K562 (cell line): Measurements from ENCODE around the gene MED15. TPM values are rescaled to one million over a fixed set of nuclear protein-coding genes. Genes with fewer than 3 reads are reported as not detected.

Experiments used
- ATAC-seq: fragments of 200-7000 bp; cut with Tn5 transposase; 3 replicates; pipeline ENCODE4 v1.9.1; 2020; ENCODE audit warnings: moderate library complexity
- BruUV-seq: library from RNA; stranded (reverse); fragments of 400-500 nt; replicated peaks from 2 replicates; lab custom pipeline; 2021; lab: Mats Ljungman, UMichigan
- CTCF ChIA-PET: fragments of 300-600 bp; formaldehyde crosslinking; extraction: SDS; loops from one replicate; lab custom pipeline; 2021; ENCODE audit warnings: low intra/inter-chr PET ratio; lab: Yijun Ruan, JAX
- POLR2A ChIA-PET: fragments of 300-600, 350-650 bp; sonication (Branson Sonifier 250); formaldehyde crosslinking; extraction: SDS; loops from one replicate; lab custom pipeline; 2021; ENCODE audit warnings: antibody characterized with exemption, inconsistent platforms; lab: Yijun Ruan, JAX
- DNase-seq, 4 experiments: peaks; one replicate each; pipeline versions ENCODE4 v3.0.0 to v3.0.0-alpha.2; 2011 to 2018; ENCODE audit warnings: low spot score in 3 of 4, mixed read lengths in 3 of 4; ENCODE audit errors: extremely low read depth in 1 of 4
- FAIRE-seq: peaks from 2 replicates; lab custom pipeline; 2011; peaks lifted over from hg19 to GRCh38; lab: Jason Lieb, UNC
- H2AFZ ChIP-seq: 2 replicates; pipeline ENCODE4 v1.6.0; 2011; ENCODE audit warnings: low read depth, low read length, control low read depth, inconsistent platforms
- H3K27ac ChIP-seq: fragments of 200-600 bp; 3 replicates; pipeline ENCODE4 v1.8.0; 2011; ENCODE audit warnings: low read depth, mild to moderate bottlenecking, control low read depth, inconsistent platforms, low read length, moderate library complexity, mixed read lengths; ENCODE audit errors: extremely low read depth
- H3K27me3 ChIP-seq, 2 experiments: fragments of 300-600 bp in 1 of 2; 2 replicates in 1 of 2; 3 replicates in 1 of 2; pipeline versions ENCODE4 v1.6.0 to v1.8.0; 2011; ENCODE audit warnings: inconsistent platforms in 2 of 2, low read length in 2 of 2, mild to moderate bottlenecking in 1 of 2, mixed read lengths in 1 of 2, moderate library complexity in 1 of 2; ENCODE audit not compliant: control insufficient read depth in 2 of 2, insufficient read depth in 2 of 2
- H3K36me3 ChIP-seq: fragments of 300-600 bp; 3 replicates; pipeline ENCODE4 v1.8.0; 2011; ENCODE audit warnings: mild to moderate bottlenecking, low read length, inconsistent platforms; ENCODE audit not compliant: control insufficient read depth, insufficient read depth
- H3K4me1 ChIP-seq, 2 experiments: fragments of 200-600 bp in 1 of 2; replicated peaks in 1 of 2; 2 replicates in 1 of 2; 3 replicates in 1 of 2; pipeline versions ENCODE4 v1.5.1 to v1.8.0; 2011; ENCODE audit warnings: inconsistent platforms in 2 of 2, low read length in 2 of 2, mild to moderate bottlenecking in 1 of 2, mixed read lengths in 1 of 2, moderate library complexity in 1 of 2; ENCODE audit not compliant: control insufficient read depth in 2 of 2, insufficient read depth in 2 of 2
- H3K4me2 ChIP-seq: 2 replicates; pipeline ENCODE4 v1.6.1; 2011; ENCODE audit warnings: low read length, control low read depth, inconsistent platforms, mixed read lengths; ENCODE audit not compliant: insufficient read depth
- H3K4me3 ChIP-seq: fragments of 200-600 bp; sonication (generic), shearing (Covaris generic); 2 replicates; pipeline ENCODE4 v1.5.1; 2016; ENCODE audit warnings: control low read depth, inconsistent platforms
- H3K79me2 ChIP-seq: fragments of 200-600 bp; 3 replicates; pipeline ENCODE4 v1.8.0; 2011; ENCODE audit warnings: low read length, inconsistent platforms; ENCODE audit not compliant: control insufficient read depth, insufficient read depth
- H3K9ac ChIP-seq, 2 experiments: 2 replicates each; pipeline versions ENCODE4 v1.6.0 to v1.6.1; 2011; ENCODE audit warnings: low read depth in 2 of 2, low read length in 2 of 2, control low read depth in 1 of 2, inconsistent platforms in 1 of 2, mild to moderate bottlenecking in 1 of 2, mixed read lengths in 1 of 2; ENCODE audit not compliant: insufficient read depth in 1 of 2
- H3K9me1 ChIP-seq: one replicate; pipeline ENCODE4 v1.6.0; 2011; ENCODE audit warnings: inconsistent platforms, mild to moderate bottlenecking, low read length, moderate library complexity; ENCODE audit not compliant: control insufficient read depth, insufficient read depth
- H3K9me3 ChIP-seq: replicated peaks from 2 replicates; pipeline ENCODE4 v1.5.1; 2011; ENCODE audit warnings: low read depth, low read length, inconsistent platforms; ENCODE audit not compliant: control insufficient read depth, insufficient read depth
- H4K20me1 ChIP-seq: replicated peaks from 2 replicates; pipeline ENCODE4 v1.6.1; 2011; ENCODE audit warnings: low read length, inconsistent platforms, mixed read lengths; ENCODE audit not compliant: control insufficient read depth, insufficient read depth
- CBX2 ChIP-seq: fragments of 200-600 bp; sonication (generic); IDR thresholded peaks from one replicate; pipeline ENCODE4 v1.6.1; 2012; ENCODE audit warnings: mild to moderate bottlenecking, low read length, inconsistent platforms; ENCODE audit not compliant: insufficient read depth, poor library complexity, severe bottlenecking
- ELF4 ChIP-seq: fragments of 450-650 bp; formaldehyde crosslinking; IDR thresholded peaks from 2 replicates; pipeline ENCODE4 v1.4.0; 2022; ENCODE audit warnings: missing genetic modification characterization
- SMARCA5 ChIP-seq: fragments of 450-650 bp; IDR thresholded peaks from 2 replicates; pipeline ENCODE4 v1.6.1; 2016
- ZBTB7A ChIP-seq: IDR thresholded peaks from 2 replicates; pipeline ENCODE4 v1.6.1; 2011; ENCODE audit warnings: low read depth, mild to moderate bottlenecking, low read length, moderate library complexity, borderline replicate concordance; ENCODE audit not compliant: control insufficient read depth
- ZKSCAN3 ChIP-seq: fragments of 250-450 bp; sonication (Bioruptor Pico); IDR thresholded peaks from 2 replicates; pipeline ENCODE4 v1.4.0; 2020
- WGBS: fragments of 100-300 bp; shearing (Covaris generic); methylation state at CpG from one replicate; pipeline ENCODE4 v1.1.6; 2016; ENCODE audit warnings: low coverage, mixed read lengths; ENCODE audit not compliant: insufficient coverage; ENCODE audit errors: missing lambda C conversion rate; 5-methylcytosine and 5-hydroxymethylcytosine counted together
- in situ Hi-C: fragments of 300-500 bp; cut with MboI; formaldehyde crosslinking; loops from 4 replicates; pipeline ENCODE4 v1.15.0; 2018; ENCODE audit warnings: inconsistent platforms, mixed read lengths
- intact Hi-C: fragments of 100-400 bp; cut with micrococcal nuclease; formaldehyde crosslinking; loops from 2 replicates; pipeline ENCODE4 v1.14.2; 2022
- polyA plus RNA-seq, 8 experiments: library from polyadenylated mRNA; depleted of rRNA in 4 of 8; stranded (reverse) in 5 of 8; unstranded in 3 of 8; fragments of >200 nt; fragmentation: Nextera tagmentation in 2 of 8; fragmentation: Illumina TruSeq in 1 of 8; extraction: Ambion mirVana in 2 of 8; extraction: Trizol in 1 of 8; gene quantifications; 2 replicates each; pipeline versions ENCODE4 v1.2.1 to v1.2.3, GENCODE V29; 2011 to 2014; ENCODE audit warnings: inconsistent platforms in 1 of 8, missing spikeins in 1 of 8
- total RNA-seq, 7 experiments: library from RNA; depleted of rRNA in 6 of 7; stranded (reverse); fragments of >200 nt in 6 of 7; fragmentation: Illumina TruSeq in 2 of 7; extraction: Trizol in 2 of 7; gene quantifications; 2 replicates each; pipeline versions ENCODE4 v1.2.1 to v1.2.3, GENCODE V29; 2011 to 2021; ENCODE audit warnings: low replicate concordance in 1 of 7
- TF ChIP-seq, protein P1 (sequence below): fragments of 250-450 bp; sonication (Bioruptor Pico); IDR thresholded peaks from 2 replicates; pipeline ENCODE4 v1.9.0; 2021; ENCODE audit warnings: mild to moderate bottlenecking, inconsistent platforms
- TF ChIP-seq, protein P2 (sequence below), 3 experiments: IDR thresholded peaks in 2 of 3; conservative IDR thresholded peaks in 1 of 3; 2 replicates each; pipeline ENCODE4 v1.5.1; 2011 to 2012; ENCODE audit warnings: low read length in 3 of 3, mild to moderate bottlenecking in 3 of 3, control low read depth in 2 of 3, improper control_type of control experiment in 1 of 3, inconsistent platforms in 1 of 3, low read depth in 1 of 3, mixed read lengths in 1 of 3, moderate library complexity in 1 of 3; ENCODE audit not compliant: insufficient read depth in 2 of 3
- TF ChIP-seq, protein P3 (sequence below), 2 experiments: fragments of 200-800 bp in 1 of 2; sonication (Bioruptor generic) in 1 of 2; sonication (generic) in 1 of 2; formaldehyde crosslinking in 1 of 2; IDR thresholded peaks in 1 of 2; conservative IDR thresholded peaks in 1 of 2; 2 replicates each; pipeline versions ENCODE4 v1.5.0 to v1.6.1; 2016 to 2020; ENCODE audit warnings: missing compliant biosample characterization in 1 of 2, missing genetic modification characterization in 1 of 2, missing genetic modification reagents in 1 of 2
- TF ChIP-seq, protein P4 (sequence below): fragments of 450-650 bp; formaldehyde crosslinking; IDR thresholded peaks from 2 replicates; pipeline ENCODE4 v1.4.0; 2022; ENCODE audit warnings: missing genetic modification characterization

MED15 gene
- total and polyA plus RNA-seq, 9 of the 15 experiments (the other 6 are each of a cell fraction or from before 2014, with no cell fraction given) = 4.0 to 271 (median 60.1) TPM

GRCh38 chr22:20611418-20611817 is 104.0 kb downstream of the MED15 start (continued):
- TF ChIP-seq, protein P1, sequence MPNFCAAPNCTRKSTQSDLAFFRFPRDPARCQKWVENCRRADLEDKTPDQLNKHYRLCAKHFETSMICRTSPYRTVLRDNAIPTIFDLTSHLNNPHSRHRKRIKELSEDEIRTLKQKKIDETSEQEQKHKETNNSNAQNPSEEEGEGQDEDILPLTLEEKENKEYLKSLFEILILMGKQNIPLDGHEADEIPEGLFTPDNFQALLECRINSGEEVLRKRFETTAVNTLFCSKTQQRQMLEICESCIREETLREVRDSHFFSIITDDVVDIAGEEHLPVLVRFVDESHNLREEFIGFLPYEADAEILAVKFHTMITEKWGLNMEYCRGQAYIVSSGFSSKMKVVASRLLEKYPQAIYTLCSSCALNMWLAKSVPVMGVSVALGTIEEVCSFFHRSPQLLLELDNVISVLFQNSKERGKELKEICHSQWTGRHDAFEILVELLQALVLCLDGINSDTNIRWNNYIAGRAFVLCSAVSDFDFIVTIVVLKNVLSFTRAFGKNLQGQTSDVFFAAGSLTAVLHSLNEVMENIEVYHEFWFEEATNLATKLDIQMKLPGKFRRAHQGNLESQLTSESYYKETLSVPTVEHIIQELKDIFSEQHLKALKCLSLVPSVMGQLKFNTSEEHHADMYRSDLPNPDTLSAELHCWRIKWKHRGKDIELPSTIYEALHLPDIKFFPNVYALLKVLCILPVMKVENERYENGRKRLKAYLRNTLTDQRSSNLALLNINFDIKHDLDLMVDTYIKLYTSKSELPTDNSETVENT (CRISPR knock-in tag) = peak; percentile 3; the same call in 1 of the 2 replicates
- TF ChIP-seq, protein P2, sequence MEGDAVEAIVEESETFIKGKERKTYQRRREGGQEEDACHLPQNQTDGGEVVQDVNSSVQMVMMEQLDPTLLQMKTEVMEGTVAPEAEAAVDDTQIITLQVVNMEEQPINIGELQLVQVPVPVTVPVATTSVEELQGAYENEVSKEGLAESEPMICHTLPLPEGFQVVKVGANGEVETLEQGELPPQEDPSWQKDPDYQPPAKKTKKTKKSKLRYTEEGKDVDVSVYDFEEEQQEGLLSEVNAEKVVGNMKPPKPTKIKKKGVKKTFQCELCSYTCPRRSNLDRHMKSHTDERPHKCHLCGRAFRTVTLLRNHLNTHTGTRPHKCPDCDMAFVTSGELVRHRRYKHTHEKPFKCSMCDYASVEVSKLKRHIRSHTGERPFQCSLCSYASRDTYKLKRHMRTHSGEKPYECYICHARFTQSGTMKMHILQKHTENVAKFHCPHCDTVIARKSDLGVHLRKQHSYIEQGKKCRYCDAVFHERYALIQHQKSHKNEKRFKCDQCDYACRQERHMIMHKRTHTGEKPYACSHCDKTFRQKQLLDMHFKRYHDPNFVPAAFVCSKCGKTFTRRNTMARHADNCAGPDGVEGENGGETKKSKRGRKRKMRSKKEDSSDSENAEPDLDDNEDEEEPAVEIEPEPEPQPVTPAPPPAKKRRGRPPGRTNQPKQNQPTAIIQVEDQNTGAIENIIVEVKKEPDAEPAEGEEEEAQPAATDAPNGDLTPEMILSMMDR (IDR thresholded peaks at IDR 0.05 in 2 of 3, conservative IDR thresholded peaks at IDR 0.05 in 1 of 3; ENCODE audit: insufficient read depth in 2 of 3, low read depth in 1 of 3, low read length in 3 of 3) = peak in 1 of 3 experiments; percentile 66; a peak in 2 of 6 replicates
- peak; percentile 51; the same call in 1 of the 2 replicates for TF ChIP-seq ZBTB7A
- TF ChIP-seq, all 486 proteins: peak for 8

GRCh38 chr22:20613301-20613700 is 105.9 kb downstream of the MED15 start:
- 18% methylated on average over 6 of the region's 6 CpGs for WGBS
- ChIA-PET CTCF (interaction anchor here (0.6 kb wide), 1 partner anchor 1921 kb away, joined by 3 read pairs; no protein-coding TSS in a partner anchor), POLR2A (interaction anchor here (0.8 to 21.8 kb wide), 6 partner anchors 10 to 57 kb away, joined by 3 to 234 read pairs (median 6); no protein-coding TSS in a partner anchor)
- Histone ChIP-seq H3K4me3 (no peak overlapping the region), H3K4me2 (no peak overlapping the region), H3K9me1 (peaks cover 3% of the 10 kb centered on the region), H3K27ac (no peak overlapping the region), H3K9me3 (no peaks in the 10 kb centered on the region), H2AFZ (no peak overlapping the region), H3K4me1 (peaks cover 7 to 13% of the 10 kb centered on the region in 2 experiments; a peak in 3 of 5 replicates), H3K36me3 (no peaks in the 10 kb centered on the region), H4K20me1 (peaks cover 53% of the 10 kb centered on the region), H3K27me3 (peaks cover 64 to 82% of the 10 kb centered on the region in 2 experiments), H3K79me2 (no peaks in the 10 kb centered on the region), H3K9ac (no peak overlapping the region)
- ATAC-seq = no peak
- intact Hi-C loops = no loop called here
- no peak for DNase-seq
- FAIRE-seq = no peak
- BruUV-seq = no TSS peak
- in situ Hi-C loops = loop anchor here (25.0 kb wide), 1 partner anchor 524 kb away; no protein-coding TSS in a partner anchor
- TF ChIP-seq ZKSCAN3 (no peak), ELF4 (no peak), CBX2 (peak; percentile 79), SMARCA5 (no peak)
- TF ChIP-seq, protein P3, sequence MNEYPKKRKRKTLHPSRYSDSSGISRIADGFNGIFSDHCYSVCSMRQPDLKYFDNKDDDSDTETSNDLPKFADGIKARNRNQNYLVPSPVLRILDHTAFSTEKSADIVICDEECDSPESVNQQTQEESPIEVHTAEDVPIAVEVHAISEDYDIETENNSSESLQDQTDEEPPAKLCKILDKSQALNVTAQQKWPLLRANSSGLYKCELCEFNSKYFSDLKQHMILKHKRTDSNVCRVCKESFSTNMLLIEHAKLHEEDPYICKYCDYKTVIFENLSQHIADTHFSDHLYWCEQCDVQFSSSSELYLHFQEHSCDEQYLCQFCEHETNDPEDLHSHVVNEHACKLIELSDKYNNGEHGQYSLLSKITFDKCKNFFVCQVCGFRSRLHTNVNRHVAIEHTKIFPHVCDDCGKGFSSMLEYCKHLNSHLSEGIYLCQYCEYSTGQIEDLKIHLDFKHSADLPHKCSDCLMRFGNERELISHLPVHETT (CRISPR knock-in tag; conservative IDR thresholded peaks at IDR 0.05 in 1 of 2, IDR thresholded peaks at IDR 0.05 in 1 of 2) = 0 out of 4 replicates have a peak, but pooled peaks of 1 of the 2 experiments have one; percentile 23
- TF ChIP-seq, protein P4, sequence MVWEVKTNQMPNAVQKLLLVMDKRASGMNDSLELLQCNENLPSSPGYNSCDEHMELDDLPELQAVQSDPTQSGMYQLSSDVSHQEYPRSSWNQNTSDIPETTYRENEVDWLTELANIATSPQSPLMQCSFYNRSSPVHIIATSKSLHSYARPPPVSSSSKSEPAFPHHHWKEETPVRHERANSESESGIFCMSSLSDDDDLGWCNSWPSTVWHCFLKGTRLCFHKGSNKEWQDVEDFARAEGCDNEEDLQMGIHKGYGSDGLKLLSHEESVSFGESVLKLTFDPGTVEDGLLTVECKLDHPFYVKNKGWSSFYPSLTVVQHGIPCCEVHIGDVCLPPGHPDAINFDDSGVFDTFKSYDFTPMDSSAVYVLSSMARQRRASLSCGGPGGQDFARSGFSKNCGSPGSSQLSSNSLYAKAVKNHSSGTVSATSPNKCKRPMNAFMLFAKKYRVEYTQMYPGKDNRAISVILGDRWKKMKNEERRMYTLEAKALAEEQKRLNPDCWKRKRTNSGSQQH (CRISPR knock-in tag) = no peak
